DOHH2 (cell line): ENCODE results near the gene TMC3.

Experiments
- EZH2phosphoT487 ChIP-seq: fragments of 200-600 bp; sonication (generic); IDR thresholded peaks from 2 replicates; pipeline ENCODE4 v1.6.1; 2017; ENCODE audit warnings: borderline replicate concordance, mild to moderate bottlenecking, antibody characterized with exemption, low read length, moderate library complexity, mixed read lengths
- TF ChIP-seq, protein P1 (sequence below): fragments of 200-600 bp; sonication (generic); IDR thresholded peaks from one replicate; pipeline ENCODE4 v1.5.1; 2014; ENCODE audit warnings: antibody characterized with exemption, mild to moderate bottlenecking, low read depth, low read length; ENCODE audit not compliant: poor library complexity, severe bottlenecking

DNA sequence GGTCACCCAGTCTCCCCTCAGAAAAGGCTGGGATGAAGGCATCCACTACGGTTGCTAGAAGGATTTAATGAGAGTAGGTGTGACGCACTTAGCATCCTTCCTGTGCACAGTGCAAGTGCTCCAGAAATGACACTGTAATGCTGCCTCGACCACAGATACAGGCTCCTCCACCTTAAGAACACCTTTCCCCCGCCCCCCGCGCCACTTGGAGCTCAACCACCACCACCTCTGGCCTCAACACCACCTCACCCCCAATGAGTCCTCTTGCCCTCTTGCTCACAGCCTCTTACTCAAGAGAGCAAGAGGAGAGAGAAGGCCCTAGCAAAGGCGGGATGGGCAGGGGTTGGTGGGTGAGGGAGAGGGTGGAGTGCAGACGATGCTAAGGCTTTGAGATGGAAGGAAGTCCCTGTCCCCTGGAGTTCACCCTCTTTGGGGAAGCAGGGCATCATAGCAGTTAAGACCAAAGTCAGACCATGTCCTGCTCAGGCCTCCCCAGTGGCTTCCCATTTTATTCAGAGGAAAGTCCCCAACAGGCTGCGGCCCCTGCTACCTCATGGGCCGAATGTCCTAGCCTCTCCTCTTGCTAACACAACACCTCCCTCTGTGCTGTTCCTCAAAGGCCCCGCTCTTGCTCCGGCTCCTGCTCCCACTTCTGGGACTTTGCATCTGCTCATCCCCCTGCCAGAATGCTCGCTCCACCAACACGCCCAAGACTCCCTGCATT lies 58.4 kb downstream of the TMC3 start:
- TF ChIP-seq, protein P1, sequence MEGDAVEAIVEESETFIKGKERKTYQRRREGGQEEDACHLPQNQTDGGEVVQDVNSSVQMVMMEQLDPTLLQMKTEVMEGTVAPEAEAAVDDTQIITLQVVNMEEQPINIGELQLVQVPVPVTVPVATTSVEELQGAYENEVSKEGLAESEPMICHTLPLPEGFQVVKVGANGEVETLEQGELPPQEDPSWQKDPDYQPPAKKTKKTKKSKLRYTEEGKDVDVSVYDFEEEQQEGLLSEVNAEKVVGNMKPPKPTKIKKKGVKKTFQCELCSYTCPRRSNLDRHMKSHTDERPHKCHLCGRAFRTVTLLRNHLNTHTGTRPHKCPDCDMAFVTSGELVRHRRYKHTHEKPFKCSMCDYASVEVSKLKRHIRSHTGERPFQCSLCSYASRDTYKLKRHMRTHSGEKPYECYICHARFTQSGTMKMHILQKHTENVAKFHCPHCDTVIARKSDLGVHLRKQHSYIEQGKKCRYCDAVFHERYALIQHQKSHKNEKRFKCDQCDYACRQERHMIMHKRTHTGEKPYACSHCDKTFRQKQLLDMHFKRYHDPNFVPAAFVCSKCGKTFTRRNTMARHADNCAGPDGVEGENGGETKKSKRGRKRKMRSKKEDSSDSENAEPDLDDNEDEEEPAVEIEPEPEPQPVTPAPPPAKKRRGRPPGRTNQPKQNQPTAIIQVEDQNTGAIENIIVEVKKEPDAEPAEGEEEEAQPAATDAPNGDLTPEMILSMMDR, result no peak
- TF ChIP-seq EZH2phosphoT487, result no peak
